ENCODE measurements around the gene MRPL36. TPM values are rescaled to one million over a fixed set of nuclear protein-coding genes. Genes with fewer than 3 reads are reported as not detected.
A peak's percentile ranks its signal among the peaks of the same experiment; 100 is the strongest.

MRPL36 gene
- total and polyA plus RNA-seq, 2 experiments from 2014 or later: 47.5 to 149 TPM

GRCh38 chr5:1831677-1832313, 32.2 kb upstream of the MRPL36 start:
- Histone ChIP-seq H3K27me3 (ENCODE audit: insufficient read depth) (no peaks in the 10 kb centered on the region), H3F3A (replicated peaks; ENCODE audit: low read depth) (no peaks in the 10 kb centered on the region), H3K79me2 (replicated peaks; ENCODE audit: insufficient read depth) (no peaks in the 10 kb centered on the region), H2AFZ (no peak overlapping the region), H3K4me2 (peak overlapping the region; percentile 48; the same call in 1 of the 2 replicates), H3K36me3 (ENCODE audit: insufficient read depth) (no peaks in the 10 kb centered on the region), H3K9me2 (ENCODE audit: insufficient read depth) (no peaks in the 10 kb centered on the region), H3K27ac (ENCODE audit: low read depth) (no peak overlapping the region), H3K4me1 (ENCODE audit: insufficient read depth) (peaks cover 20% of the 10 kb centered on the region), H4K20me1 (replicated peaks; ENCODE audit: insufficient read depth) (peaks cover 4% of the 10 kb centered on the region; the same call in 1 of the 2 replicates), H3K4me3 (no peak overlapping the region)
- Mint-ChIP-seq H3K4me3 (peak overlapping the region; percentile 3; the same call in 1 of the 3 replicates), H3K36me3 (ENCODE audit: low read depth) (no peaks in the 10 kb centered on the region), H3K9me3 (no peaks in the 10 kb centered on the region), H3K27ac (no peak overlapping the region), H3K27me3 (ENCODE audit: insufficient read depth, low read depth, poor library complexity) (peaks cover 18% of the 10 kb centered on the region), H3K4me1 (peaks cover 53% of the 10 kb centered on the region)
- DNase-seq (ENCODE audit: low spot score): peak; percentile 39
- peak; percentile 36 for ATAC-seq
- TF ChIP-seq CREB1 (CRISPR knock-in tag; IDR thresholded peaks at IDR 0.05; ENCODE audit: low read depth) (no peak), CTCF (conservative IDR thresholded peaks at IDR 0.05; ENCODE audit: low read depth in 2 of 2) (no peak)

GRCh38 chr5:1831257-1831656, 31.6 kb upstream of the MRPL36 start:
- Histone ChIP-seq H3K36me3 (ENCODE audit: insufficient read depth) (no peaks in the 10 kb centered on the region), H2AFZ (no peak overlapping the region), H3K27me3 (ENCODE audit: insufficient read depth) (no peaks in the 10 kb centered on the region), H4K20me1 (replicated peaks; ENCODE audit: insufficient read depth) (peaks cover 4% of the 10 kb centered on the region; the same call in 1 of the 2 replicates), H3K4me1 (ENCODE audit: insufficient read depth) (peaks cover 20% of the 10 kb centered on the region), H3K79me2 (replicated peaks; ENCODE audit: insufficient read depth) (no peaks in the 10 kb centered on the region), H3K27ac (ENCODE audit: low read depth) (no peak overlapping the region), H3F3A (replicated peaks; ENCODE audit: low read depth) (no peaks in the 10 kb centered on the region), H3K9me2 (ENCODE audit: insufficient read depth) (no peaks in the 10 kb centered on the region), H3K4me2 (no peak overlapping the region), H3K4me3 (no peak overlapping the region)
- H3K4me1 Mint-ChIP-seq: peaks cover 50% of the 10 kb centered on the region
- ATAC-seq (no peak), DNase-seq (ENCODE audit: low spot score) (no peak)
- H3K27me3 Mint-ChIP-seq (ENCODE audit: insufficient read depth, low read depth, poor library complexity): peaks cover 18% of the 10 kb centered on the region
- H3K27ac Mint-ChIP-seq: no peak overlapping the region
- H3K4me3 Mint-ChIP-seq: no peak overlapping the region; the same call in 2 of the 3 replicates
- no peaks in the 10 kb centered on the region for H3K36me3 Mint-ChIP-seq (ENCODE audit: low read depth)
- H3K9me3 Mint-ChIP-seq: no peaks in the 10 kb centered on the region
- TF ChIP-seq REST (IDR thresholded peaks at IDR 0.05; ENCODE audit: unreplicated experiment) (no peak), EZH2 (IDR thresholded peaks at IDR 0.05; ENCODE audit: low read depth, unreplicated experiment) (no peak), ZNF462 (CRISPR knock-in tag; IDR thresholded peaks at IDR 0.05) (no peak), NANOG (IDR thresholded peaks at IDR 0.05; ENCODE audit: borderline replicate concordance) (no peak), STAT1 (IDR thresholded peaks at IDR 0.05; ENCODE audit: unreplicated experiment) (no peak), ZNF114 (CRISPR knock-in tag; IDR thresholded peaks at IDR 0.05) (no peak)

Data from GM23338 (cell line).